Measurements from ENCODE around the gene SRPK1.
"Not testable (repeated sequence)": the region's sequence is repeated elsewhere in the genome, so short reads cannot be mapped to it uniquely, and the experiment has no call there.

SRPK1 gene

GRCh38 chr6:35919085-35919826 is 1.6 kb downstream of the SRPK1 start:
- Histone ChIP-seq H3K9me3 (ENCODE audit: control insufficient read depth in 5 of 5, low read length in 5 of 5) (no peaks in the 10 kb centered on the region), H3K4me1 (ENCODE audit: control insufficient read depth in 5 of 5, insufficient read depth in 5 of 5, low read length in 5 of 5) (peaks cover 0 to 29% (median 27%) of the 10 kb centered on the region in 5 donors), H3K36me3 (ENCODE audit: control insufficient read depth in 5 of 5, insufficient read depth in 5 of 5, low read length in 5 of 5) (peaks cover 0 to 3% (median 0%) of the 10 kb centered on the region in 5 donors), H3K4me3 (ENCODE audit: low read depth in 1 of 5, low read length in 5 of 5) (peak overlapping the region; percentile 71 to 89 (median 81)), H3K27ac (ENCODE audit: low read depth, low read length) (no peak overlapping the region), H3K9ac (ENCODE audit: low read length in 5 of 5) (peak overlapping the region in 4 of 5 donors; percentile 57 to 79 (median 69)), H3K27me3 (ENCODE audit: control insufficient read depth in 5 of 5, insufficient read depth in 4 of 5, low read length in 5 of 5) (no peaks in the 10 kb centered on the region)

GRCh38 chr6:35916893-35917292 is 4.0 kb downstream of the SRPK1 start:
- not testable (repeated sequence) for H3K9ac ChIP-seq (ENCODE audit: low read length in 5 of 5); H3K27ac ChIP-seq (ENCODE audit: low read depth, low read length); H3K36me3 ChIP-seq (ENCODE audit: control insufficient read depth in 5 of 5, insufficient read depth in 5 of 5, low read length in 5 of 5); H3K27me3 ChIP-seq (ENCODE audit: control insufficient read depth in 5 of 5, insufficient read depth in 4 of 5, low read length in 5 of 5); H3K9me3 ChIP-seq (ENCODE audit: control insufficient read depth in 5 of 5, low read length in 5 of 5); H3K4me3 ChIP-seq (ENCODE audit: low read depth in 1 of 5, low read length in 5 of 5)
- H3K4me1 ChIP-seq (ENCODE audit: control insufficient read depth in 5 of 5, insufficient read depth in 5 of 5, low read length in 5 of 5): peaks cover 0 to 24% (median 22%) of the 10 kb centered on the region in 5 donors

GRCh38 chr6:35916056-35916455 is 4.8 kb downstream of the SRPK1 start:
- Histone ChIP-seq H3K36me3 (ENCODE audit: control insufficient read depth in 5 of 5, insufficient read depth in 5 of 5, low read length in 5 of 5) (peaks cover 0 to 6% (median 2%) of the 10 kb centered on the region in 5 donors), H3K9ac (ENCODE audit: low read length in 5 of 5) (no peak overlapping the region), H3K27me3 (ENCODE audit: control insufficient read depth in 5 of 5, insufficient read depth in 4 of 5, low read length in 5 of 5) (no peaks in the 10 kb centered on the region), H3K4me1 (ENCODE audit: control insufficient read depth in 5 of 5, insufficient read depth in 5 of 5, low read length in 5 of 5) (peaks cover 0 to 16% (median 15%) of the 10 kb centered on the region in 5 donors), H3K4me3 (ENCODE audit: low read depth in 1 of 5, low read length in 5 of 5) (no peak overlapping the region), H3K9me3 (ENCODE audit: control insufficient read depth in 5 of 5, low read length in 5 of 5) (no peaks in the 10 kb centered on the region), H3K27ac (ENCODE audit: low read depth, low read length) (no peak overlapping the region)

GRCh38 chr6:35914536-35914935 is 6.4 kb downstream of the SRPK1 start:
- Histone ChIP-seq H3K9me3 (ENCODE audit: control insufficient read depth in 5 of 5, low read length in 5 of 5) (peaks cover 0 to under 1% (median 0%) of the 10 kb centered on the region in 5 donors), H3K27ac (ENCODE audit: low read depth, low read length) (no peak overlapping the region), H3K36me3 (ENCODE audit: control insufficient read depth in 5 of 5, insufficient read depth in 5 of 5, low read length in 5 of 5) (peaks cover 0 to 6% (median 4%) of the 10 kb centered on the region in 5 donors), H3K27me3 (ENCODE audit: control insufficient read depth in 5 of 5, insufficient read depth in 4 of 5, low read length in 5 of 5) (no peaks in the 10 kb centered on the region), H3K4me1 (ENCODE audit: control insufficient read depth in 5 of 5, insufficient read depth in 5 of 5, low read length in 5 of 5) (peaks cover 0 to 8% (median 7%) of the 10 kb centered on the region in 5 donors), H3K4me3 (ENCODE audit: low read depth in 1 of 5, low read length in 5 of 5) (no peak overlapping the region), H3K9ac (ENCODE audit: low read length in 5 of 5) (no peak overlapping the region)

- Histone ChIP-seq H3K27me3 (ENCODE audit: control insufficient read depth in 5 of 5, insufficient read depth in 4 of 5, low read length in 5 of 5) (no peaks in the 10 kb centered on the region), H3K9me3 (ENCODE audit: control insufficient read depth in 5 of 5, low read length in 5 of 5) (peaks cover 0 to 2% (median 0%) of the 10 kb centered on the region in 5 donors), H3K4me1 (ENCODE audit: control insufficient read depth in 5 of 5, insufficient read depth in 5 of 5, low read length in 5 of 5) (no peaks in the 10 kb centered on the region), H3K4me3 (ENCODE audit: low read depth in 1 of 5, low read length in 5 of 5) (no peak overlapping the region), H3K27ac (ENCODE audit: low read depth, low read length) (no peak overlapping the region), H3K9ac (ENCODE audit: low read length in 5 of 5) (no peak overlapping the region), H3K36me3 (ENCODE audit: control insufficient read depth in 5 of 5, insufficient read depth in 5 of 5, low read length in 5 of 5) (peaks cover 0 to 6% (median 4%) of the 10 kb centered on the region in 5 donors)
Observed at GRCh38 chr6:35911871-35912653, 8.8 kb downstream of the SRPK1 start.

GRCh38 chr6:35909571-35909970 is 11.3 kb downstream of the SRPK1 start:
- not testable (repeated sequence) for H3K4me1 ChIP-seq (ENCODE audit: control insufficient read depth in 5 of 5, insufficient read depth in 5 of 5, low read length in 5 of 5); H3K4me3 ChIP-seq (ENCODE audit: low read depth in 1 of 5, low read length in 5 of 5); H3K27me3 ChIP-seq (ENCODE audit: control insufficient read depth in 5 of 5, insufficient read depth in 4 of 5, low read length in 5 of 5); H3K27ac ChIP-seq (ENCODE audit: low read depth, low read length); H3K36me3 ChIP-seq (ENCODE audit: control insufficient read depth in 5 of 5, insufficient read depth in 5 of 5, low read length in 5 of 5); H3K9ac ChIP-seq (ENCODE audit: low read length in 5 of 5); H3K9me3 ChIP-seq (ENCODE audit: control insufficient read depth in 5 of 5, low read length in 5 of 5)

- not testable (repeated sequence) for H3K27me3 ChIP-seq (ENCODE audit: control insufficient read depth in 5 of 5, insufficient read depth in 4 of 5, low read length in 5 of 5); H3K9ac ChIP-seq (ENCODE audit: low read length in 5 of 5); H3K27ac ChIP-seq (ENCODE audit: low read depth, low read length); H3K9me3 ChIP-seq (ENCODE audit: control insufficient read depth in 5 of 5, low read length in 5 of 5); H3K4me1 ChIP-seq (ENCODE audit: control insufficient read depth in 5 of 5, insufficient read depth in 5 of 5, low read length in 5 of 5); H3K36me3 ChIP-seq (ENCODE audit: control insufficient read depth in 5 of 5, insufficient read depth in 5 of 5, low read length in 5 of 5); H3K4me3 ChIP-seq (ENCODE audit: low read depth in 1 of 5, low read length in 5 of 5)
Observed at GRCh38 chr6:35908753-35909401, 12.0 kb downstream of the SRPK1 start.

GRCh38 chr6:35907750-35908149 is 13.1 kb downstream of the SRPK1 start:
- Histone ChIP-seq H3K36me3 (ENCODE audit: control insufficient read depth in 5 of 5, insufficient read depth in 5 of 5, low read length in 5 of 5) (peaks cover 0 to 5% (median 4%) of the 10 kb centered on the region in 5 donors), H3K4me3 (ENCODE audit: low read depth in 1 of 5, low read length in 5 of 5) (no peak overlapping the region), H3K9ac (ENCODE audit: low read length in 5 of 5) (no peak overlapping the region)

GRCh38 chr6:35906499-35906846 is 14.4 kb downstream of the SRPK1 start:
- peaks cover 0 to 4% (median 2%) of the 10 kb centered on the region in 5 donors for H3K36me3 ChIP-seq (ENCODE audit: control insufficient read depth in 5 of 5, insufficient read depth in 5 of 5, low read length in 5 of 5)
- no peaks in the 10 kb centered on the region for H3K27me3 ChIP-seq (ENCODE audit: control insufficient read depth in 5 of 5, insufficient read depth in 4 of 5, low read length in 5 of 5)
- H3K9me3 ChIP-seq (ENCODE audit: control insufficient read depth in 5 of 5, low read length in 5 of 5): peaks cover 0 to 2% (median 0%) of the 10 kb centered on the region in 5 donors
- no peaks in the 10 kb centered on the region for H3K4me1 ChIP-seq (ENCODE audit: control insufficient read depth in 5 of 5, insufficient read depth in 5 of 5, low read length in 5 of 5)
- no peak overlapping the region for H3K9ac ChIP-seq (ENCODE audit: low read length in 5 of 5)
- no peak overlapping the region for H3K27ac ChIP-seq (ENCODE audit: low read depth, low read length)
- H3K4me3 ChIP-seq (ENCODE audit: low read depth in 1 of 5, low read length in 5 of 5): no peak overlapping the region

More at GRCh38 chr6:35907750-35908149, 13.1 kb downstream of the SRPK1 start:
- no peaks in the 10 kb centered on the region for H3K27me3 ChIP-seq (ENCODE audit: control insufficient read depth in 5 of 5, insufficient read depth in 4 of 5, low read length in 5 of 5)
- peaks cover 0 to 2% (median 0%) of the 10 kb centered on the region in 5 donors for H3K9me3 ChIP-seq (ENCODE audit: control insufficient read depth in 5 of 5, low read length in 5 of 5)
- no peaks in the 10 kb centered on the region for H3K4me1 ChIP-seq (ENCODE audit: control insufficient read depth in 5 of 5, insufficient read depth in 5 of 5, low read length in 5 of 5)
- no peak overlapping the region for H3K27ac ChIP-seq (ENCODE audit: low read depth, low read length)

Data from subcutaneous abdominal adipose tissue (tissue), 5 donors.